Activated B cell treated with CpG ODN at 0.5 μM for 24 hours (primary cell): ENCODE results near the gene PELO. TPM values are rescaled to one million over a fixed set of nuclear protein-coding genes. Genes with fewer than 3 reads are reported as not detected.

Experiments used
- ATAC-seq: fragments of 200-7000 bp; cut with Tn5 transposase; one replicate; pipeline ENCODE4 v1.10.0; 2021; ENCODE audit warnings: low read depth, mild to moderate bottlenecking, moderate library complexity
- CTCF ChIA-PET: fragments of 350-600 bp; sonication (Branson Sonifier 250); formaldehyde crosslinking; loops from one replicate; lab custom pipeline; 2021; ENCODE audit warnings: antibody characterized with exemption; lab: Charles Lee
- POLR2A ChIA-PET: fragments of 350-600 bp; sonication (Branson Sonifier 250); formaldehyde crosslinking; loops from one replicate; lab custom pipeline; 2021; ENCODE audit warnings: antibody characterized with exemption; lab: Charles Lee
- DNase-seq: peaks from one replicate; pipeline ENCODE4 v3.0.0; 2022
- H3K27ac Mint-ChIP-seq: one replicate; pipeline ENCODE4 v1.8.0; 2020; ENCODE audit warnings: mixed read lengths
- H3K27me3 Mint-ChIP-seq: one replicate; pipeline ENCODE4 v1.8.0; 2021; ENCODE audit warnings: mixed read lengths
- H3K36me3 Mint-ChIP-seq: one replicate; pipeline ENCODE4 v1.8.0; 2021; ENCODE audit warnings: low read depth, mixed read lengths
- H3K4me1 Mint-ChIP-seq: one replicate; pipeline ENCODE4 v1.8.0; 2021; ENCODE audit warnings: mixed read lengths
- H3K4me3 Mint-ChIP-seq: one replicate; pipeline ENCODE4 v1.8.0; 2020; ENCODE audit warnings: mild to moderate bottlenecking, mixed read lengths
- H3K9me3 Mint-ChIP-seq: one replicate; pipeline ENCODE4 v1.8.0; 2020; ENCODE audit warnings: mixed read lengths
- CTCF ChIP-seq: fragments of 200-600 bp; IDR thresholded peaks from one replicate; pipeline ENCODE4 v1.8.0; 2022; ENCODE audit warnings: antibody characterized with exemption, mild to moderate bottlenecking
- intact Hi-C: fragments of 100-400 bp; cut with micrococcal nuclease; formaldehyde crosslinking; loops from one replicate; pipeline ENCODE4 v1.15.1; 2024
- total RNA-seq: library from RNA; stranded (reverse); gene quantifications from 2 replicates; pipeline ENCODE4 v1.2.3, GENCODE V29; 2022

Gene PELO
- total RNA-seq, 1 donor from 2014 or later: 23.0 TPM

GRCh38 chr5:52771343-52772039 lies 16.2 kb upstream of the PELO start:
- no peak for TF ChIP-seq CTCF
- no peak overlapping the region for H3K27ac Mint-ChIP-seq
- intact Hi-C loops: no loop called here
- peak; percentile 31 for ATAC-seq
- no peaks in the 10 kb centered on the region for H3K9me3 Mint-ChIP-seq
- DNase-seq: no peak
- H3K4me3 Mint-ChIP-seq: no peak overlapping the region
- ChIA-PET POLR2A (no interaction called here), CTCF (no interaction called here)
- H3K27me3 Mint-ChIP-seq: peaks cover 8% of the 10 kb centered on the region
- peaks cover 23% of the 10 kb centered on the region for H3K4me1 Mint-ChIP-seq
- no peaks in the 10 kb centered on the region for H3K36me3 Mint-ChIP-seq

- no peak overlapping the region for H3K4me3 Mint-ChIP-seq
- CTCF ChIA-PET: no interaction called here
- H3K4me1 Mint-ChIP-seq: peaks cover 17% of the 10 kb centered on the region
- H3K36me3 Mint-ChIP-seq: no peaks in the 10 kb centered on the region
- H3K27me3 Mint-ChIP-seq: peaks cover 8% of the 10 kb centered on the region
- POLR2A ChIA-PET: no interaction called here
- intact Hi-C loops: no loop called here
- ATAC-seq (no peak), DNase-seq (no peak)
- no peak for TF ChIP-seq CTCF
- H3K9me3 Mint-ChIP-seq: no peaks in the 10 kb centered on the region
- H3K27ac Mint-ChIP-seq: no peak overlapping the region
Observed at GRCh38 chr5:52772668-52773067, 15.0 kb upstream of the PELO start.

- POLR2A ChIA-PET: no interaction called here
- no peaks in the 10 kb centered on the region for H3K36me3 Mint-ChIP-seq
- H3K4me1 Mint-ChIP-seq: peaks cover 11% of the 10 kb centered on the region
- CTCF ChIA-PET: no interaction called here
- H3K27ac Mint-ChIP-seq: no peak overlapping the region
- ATAC-seq (no peak), DNase-seq (no peak)
- no peak for TF ChIP-seq CTCF
- H3K9me3 Mint-ChIP-seq: no peaks in the 10 kb centered on the region
- intact Hi-C loops: no loop called here
- H3K4me3 Mint-ChIP-seq: no peak overlapping the region
- H3K27me3 Mint-ChIP-seq: peaks cover 8% of the 10 kb centered on the region
Observed at GRCh38 chr5:52773342-52773741, 14.4 kb upstream of the PELO start.

- Mint-ChIP-seq H3K4me1 (peaks cover 10% of the 10 kb centered on the region), H3K36me3 (no peaks in the 10 kb centered on the region), H3K4me3 (no peak overlapping the region), H3K27ac (no peak overlapping the region), H3K9me3 (no peaks in the 10 kb centered on the region), H3K27me3 (peaks cover 11% of the 10 kb centered on the region)
- ChIA-PET POLR2A (no interaction called here), CTCF (no interaction called here)
- DNase-seq: no peak
- intact Hi-C loops: no loop called here
- TF ChIP-seq CTCF: no peak
- ATAC-seq: no peak
Observed at GRCh38 chr5:52774005-52774410, 13.7 kb upstream of the PELO start.

GRCh38 chr5:52776116-52776515 lies 11.6 kb upstream of the PELO start:
- ATAC-seq (no peak), DNase-seq (no peak)
- H3K27ac Mint-ChIP-seq: no peak overlapping the region
- ChIA-PET CTCF (no interaction called here), POLR2A (no interaction called here)
- no peaks in the 10 kb centered on the region for H3K9me3 Mint-ChIP-seq
- intact Hi-C loops: no loop called here
- no peak for TF ChIP-seq CTCF
- no peak overlapping the region for H3K4me3 Mint-ChIP-seq
- peaks cover 11% of the 10 kb centered on the region for H3K27me3 Mint-ChIP-seq
- H3K4me1 Mint-ChIP-seq: peaks cover 10% of the 10 kb centered on the region
- no peaks in the 10 kb centered on the region for H3K36me3 Mint-ChIP-seq
